Measurements from ENCODE around the gene S1PR5. TPM values are rescaled to one million over a fixed set of nuclear protein-coding genes. Genes with fewer than 3 reads are reported as not detected.

The S1PR5 gene
- total and polyA plus RNA-seq, 10 of the 15 experiments (the other 5 are each of a cell fraction or from before 2014, with no cell fraction given): 0.04 TPM; not detected in 9

DNA sequence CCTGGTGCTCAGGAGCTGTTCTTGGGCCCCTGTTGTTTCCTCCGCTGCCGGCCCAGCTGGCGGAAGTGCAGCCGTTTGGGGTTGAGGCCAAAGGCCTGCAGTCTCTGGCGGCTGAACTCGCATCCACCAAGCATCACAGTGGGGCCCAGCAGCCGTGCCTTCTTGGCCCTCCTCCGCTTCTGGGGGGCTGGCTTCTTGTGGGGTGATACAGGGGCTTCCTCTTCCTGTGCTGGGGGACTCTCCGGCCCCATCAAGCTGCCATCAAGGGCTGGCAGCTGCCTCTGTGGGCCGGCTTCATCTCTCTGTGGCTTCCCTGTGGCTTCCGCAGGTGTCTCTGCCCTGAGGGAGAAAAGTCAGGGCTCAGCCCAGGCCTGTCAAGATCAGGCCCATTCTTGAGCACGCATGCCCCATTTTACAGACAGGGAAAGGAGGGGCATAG, 36.7 kb upstream of the S1PR5 start (continued):
- TF ChIP-seq ZNF592 (IDR thresholded peaks at IDR 0.05) (no peak), RUNX3 (IDR thresholded peaks at IDR 0.05; ENCODE audit: low read length) (peak; percentile 85), ZBED1 (IDR thresholded peaks at IDR 0.05; ENCODE audit: borderline replicate concordance) (no peak), BRCA1 (IDR thresholded peaks at IDR 0.05; ENCODE audit: low read depth, low read length) (no peak), CREM (IDR thresholded peaks at IDR 0.05; ENCODE audit: low read depth) (peak; percentile 7; the same call in 1 of the 2 replicates), MLLT1 (IDR thresholded peaks at IDR 0.05) (0 out of 2 replicates have a peak, but pooled peaks have one; percentile 25), MTA2 (IDR thresholded peaks at IDR 0.05; ENCODE audit: low read depth) (no peak), SREBF2 (IDR thresholded peaks at IDR 0.05; ENCODE audit: low read length) (no peak), CUX1 (IDR thresholded peaks at IDR 0.05; ENCODE audit: insufficient replicate concordance, low read depth, low read length) (no peak), JUND (IDR thresholded peaks at IDR 0.05; ENCODE audit: low read depth, low read length) (no peak), ASH2L (IDR thresholded peaks at IDR 0.05; ENCODE audit: borderline replicate concordance, low read depth) (no peak), RFX5 (IDR thresholded peaks at IDR 0.05; ENCODE audit: low read depth, low read length) (no peak), EGR1 (IDR thresholded peaks at IDR 0.05; ENCODE audit: borderline replicate concordance in 1 of 2, low read depth in 2 of 2, low read length in 2 of 2) (no peak), NR2C2 (IDR thresholded peaks at IDR 0.05; ENCODE audit: borderline replicate concordance, control insufficient read depth, insufficient read length, low read depth) (no peak), HCFC1 (IDR thresholded peaks at IDR 0.05; ENCODE audit: low read length) (no peak), PKNOX1 (IDR thresholded peaks at IDR 0.05) (peak; percentile 34; the same call in 1 of the 2 replicates), IKZF2 (IDR thresholded peaks at IDR 0.05) (no peak), POLR2A (IDR thresholded peaks at IDR 0.05; ENCODE audit: low read depth, low read length) (peak; percentile 63; the same call in 1 of the 2 replicates)
- TF ChIP-seq, protein P1, sequence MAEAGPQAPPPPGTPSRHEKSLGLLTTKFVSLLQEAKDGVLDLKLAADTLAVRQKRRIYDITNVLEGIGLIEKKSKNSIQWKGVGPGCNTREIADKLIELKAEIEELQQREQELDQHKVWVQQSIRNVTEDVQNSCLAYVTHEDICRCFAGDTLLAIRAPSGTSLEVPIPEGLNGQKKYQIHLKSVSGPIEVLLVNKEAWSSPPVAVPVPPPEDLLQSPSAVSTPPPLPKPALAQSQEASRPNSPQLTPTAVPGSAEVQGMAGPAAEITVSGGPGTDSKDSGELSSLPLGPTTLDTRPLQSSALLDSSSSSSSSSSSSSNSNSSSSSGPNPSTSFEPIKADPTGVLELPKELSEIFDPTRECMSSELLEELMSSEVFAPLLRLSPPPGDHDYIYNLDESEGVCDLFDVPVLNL (IDR thresholded peaks at IDR 0.05; ENCODE audit: low read depth, low read length): no peak

All from GM12878 (cell line).